GM18861 (cell line): ENCODE results near the gene HOXC6.

Experiments used
- ATAC-seq: cut with Tn5 transposase; IDR thresholded peaks from one replicate; pipeline ENCODE4 v1.9.1; 2021; ENCODE audit not compliant: unreplicated experiment

HOXC6 gene

GRCh38 chr12:54025499-54026405 lies 2.5 kb upstream of the HOXC6 start:
- no peak for ATAC-seq

GRCh38 chr12:54026640-54027441 lies 1.4 kb upstream of the HOXC6 start:
- no peak for ATAC-seq

DNA sequence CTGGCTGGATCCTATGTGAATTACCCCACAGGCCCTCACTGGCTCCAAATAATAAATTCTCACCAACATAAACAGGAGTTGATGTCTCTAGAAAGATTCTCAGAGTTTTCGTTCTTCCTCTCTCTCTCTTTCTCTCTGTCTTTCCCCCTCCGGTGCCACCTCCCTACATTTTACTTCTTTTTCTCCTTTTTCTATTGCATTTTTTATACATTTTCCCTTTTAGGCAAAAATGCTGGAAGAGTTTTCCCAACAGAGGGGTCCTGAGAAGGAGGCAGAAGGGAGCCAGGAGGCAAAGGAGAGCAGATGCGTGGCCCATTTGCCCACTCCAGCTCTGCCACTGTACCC lies 826 bp upstream of the HOXC6 start:
- no peak for ATAC-seq

- no peak for ATAC-seq
Measured at GRCh38 chr12:54029529-54030441, 1.5 kb downstream of the HOXC6 start.

DNA sequence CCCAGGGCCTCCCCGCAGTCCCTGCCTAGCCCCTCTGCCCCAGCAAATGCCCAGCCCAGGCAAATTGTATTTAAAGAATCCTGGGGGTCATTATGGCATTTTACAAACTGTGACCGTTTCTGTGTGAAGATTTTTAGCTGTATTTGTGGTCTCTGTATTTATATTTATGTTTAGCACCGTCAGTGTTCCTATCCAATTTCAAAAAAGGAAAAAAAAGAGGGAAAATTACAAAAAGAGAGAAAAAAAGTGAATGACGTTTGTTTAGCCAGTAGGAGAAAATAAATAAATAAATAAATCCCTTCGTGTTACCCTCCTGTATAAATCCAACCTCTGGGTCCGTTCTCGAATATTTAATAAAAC lies 2.2 kb downstream of the HOXC6 start:
- no peak for ATAC-seq

DNA sequence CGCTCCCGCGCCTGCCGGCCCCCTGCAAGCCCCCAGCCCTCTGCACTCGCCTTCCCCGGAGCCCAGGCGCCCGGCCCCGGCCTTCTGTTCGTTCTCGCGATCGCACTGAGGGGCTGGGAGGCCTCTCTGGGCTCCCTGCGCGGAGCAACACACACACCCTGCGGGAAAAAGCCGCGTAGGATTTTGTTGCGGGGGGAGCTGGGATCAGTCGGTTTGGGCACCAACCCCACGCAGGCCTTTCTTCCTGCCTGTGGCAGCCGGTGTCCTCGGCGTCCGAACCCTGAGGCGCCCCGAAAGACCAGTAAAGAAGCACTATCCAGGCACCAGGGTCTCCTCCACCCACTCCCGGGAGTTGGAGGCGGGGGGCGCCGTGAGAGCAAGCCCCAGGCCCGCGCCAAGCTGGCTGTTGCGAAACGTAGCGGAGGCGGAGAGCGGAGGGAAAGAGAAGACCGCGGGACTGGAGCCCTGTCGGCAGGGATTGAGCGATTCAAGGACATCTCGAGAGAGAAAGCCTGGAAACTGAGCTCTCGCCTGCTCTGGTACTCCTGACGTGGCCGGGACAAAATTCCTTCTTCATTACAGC lies 2.7 kb downstream of the HOXC6 start:
- ATAC-seq = no peak

DNA sequence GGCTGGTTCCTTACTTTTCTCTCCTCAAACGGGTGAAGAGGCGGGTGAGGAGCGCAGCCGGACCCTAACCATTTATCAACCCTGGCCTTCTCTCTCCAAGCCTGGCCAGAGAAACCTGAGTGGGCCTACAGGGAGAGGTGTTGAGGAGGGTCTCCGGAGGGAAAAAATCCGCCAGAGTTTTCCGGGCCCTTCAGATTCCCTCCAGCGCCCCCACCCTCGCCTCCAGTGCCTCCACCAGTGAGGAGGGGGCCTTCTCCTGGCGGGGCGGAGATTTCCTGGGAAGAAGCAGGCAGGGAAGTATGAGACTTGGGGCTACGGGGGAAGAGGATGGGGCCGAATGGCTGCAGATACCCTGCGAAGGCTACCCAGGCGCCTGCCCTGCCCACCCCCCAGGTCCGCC lies 3.2 kb downstream of the HOXC6 start:
- no peak for ATAC-seq

DNA sequence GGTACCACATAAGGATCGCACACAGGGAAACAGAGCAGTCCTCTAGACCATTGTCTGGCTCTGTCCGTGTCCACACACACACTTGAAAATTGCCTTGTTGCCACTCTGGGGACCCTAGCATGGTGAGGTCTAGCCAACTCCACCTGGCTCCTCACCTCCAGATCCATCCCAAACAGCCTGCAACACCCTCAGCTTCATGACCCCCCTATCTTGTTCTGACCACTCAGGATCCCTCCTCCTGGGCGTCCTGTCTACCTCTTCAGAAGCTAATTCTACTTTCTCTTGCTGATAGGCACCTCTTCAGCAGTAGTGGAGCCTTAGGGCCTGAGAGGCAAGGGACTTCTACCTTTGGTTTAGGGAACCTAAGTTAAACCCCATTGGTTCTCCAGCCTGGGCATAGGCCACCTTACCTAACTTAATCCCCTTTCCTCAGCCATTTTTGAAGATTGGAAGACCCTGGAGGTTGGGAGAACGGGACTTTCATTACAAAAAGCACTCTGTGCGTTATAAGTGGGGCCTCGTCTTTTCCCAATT lies 3.9 kb downstream of the HOXC6 start:
- ATAC-seq = no peak

- no peak for ATAC-seq
Measured at GRCh38 chr12:54032627-54033100, 4.4 kb downstream of the HOXC6 start, which contains the start of gene HOXC5. TSS of gene HOXC5 (plus strand) at chr12:54033050. CDS start at chr12:54033123, 73 bp downstream.

- no peak for ATAC-seq
Measured at GRCh38 chr12:54033106-54033979, 5.1 kb downstream of the HOXC6 start.

GRCh38 chr12:54033980-54034784 lies 5.9 kb downstream of the HOXC6 start:
- ATAC-seq = no peak

- ATAC-seq = no peak
Measured at GRCh38 chr12:54034785-54035310, 6.6 kb downstream of the HOXC6 start.

- no peak for ATAC-seq
Measured at GRCh38 chr12:54035568-54036264, 7.5 kb downstream of the HOXC6 start.

DNA sequence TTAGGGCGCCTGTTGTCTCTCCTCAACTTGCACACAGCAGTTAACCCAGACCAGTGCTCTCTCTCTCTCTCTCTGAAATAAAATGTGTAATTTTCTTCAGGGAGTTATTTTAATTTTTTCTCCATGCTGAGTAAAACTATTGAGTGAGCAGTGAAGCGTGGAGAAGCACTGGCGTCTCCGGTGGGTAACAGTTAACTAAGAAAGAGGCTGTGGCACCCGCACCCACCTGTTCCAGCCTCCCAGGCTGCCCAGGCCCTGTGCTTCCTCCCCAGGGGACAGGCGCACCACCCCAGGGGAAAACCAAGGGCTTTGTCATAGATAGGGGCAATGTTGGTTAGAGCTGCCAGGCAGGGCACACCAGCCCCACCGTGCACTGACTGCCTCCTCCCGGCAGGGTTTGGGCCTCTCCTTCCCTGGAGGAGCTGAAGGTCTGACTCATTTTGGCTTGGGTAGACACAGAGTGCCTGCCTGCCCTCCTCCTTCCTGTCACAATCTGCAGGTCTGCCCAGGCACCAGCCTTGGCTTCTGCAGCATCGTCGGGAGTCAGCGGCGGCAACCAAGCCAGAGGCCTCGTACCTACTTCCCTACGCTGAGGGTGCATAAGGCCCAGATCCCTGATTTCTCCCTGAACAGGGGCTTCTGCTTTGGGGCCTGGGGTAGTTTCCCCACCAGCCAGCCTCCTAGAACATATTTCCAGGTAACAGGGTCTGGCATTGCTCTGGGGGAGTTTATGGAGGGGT lies 8.6 kb downstream of the HOXC6 start:
- ATAC-seq = peak; percentile 57

GRCh38 chr12:54037360-54038283 lies 9.4 kb downstream of the HOXC6 start:
- ATAC-seq = no peak

DNA sequence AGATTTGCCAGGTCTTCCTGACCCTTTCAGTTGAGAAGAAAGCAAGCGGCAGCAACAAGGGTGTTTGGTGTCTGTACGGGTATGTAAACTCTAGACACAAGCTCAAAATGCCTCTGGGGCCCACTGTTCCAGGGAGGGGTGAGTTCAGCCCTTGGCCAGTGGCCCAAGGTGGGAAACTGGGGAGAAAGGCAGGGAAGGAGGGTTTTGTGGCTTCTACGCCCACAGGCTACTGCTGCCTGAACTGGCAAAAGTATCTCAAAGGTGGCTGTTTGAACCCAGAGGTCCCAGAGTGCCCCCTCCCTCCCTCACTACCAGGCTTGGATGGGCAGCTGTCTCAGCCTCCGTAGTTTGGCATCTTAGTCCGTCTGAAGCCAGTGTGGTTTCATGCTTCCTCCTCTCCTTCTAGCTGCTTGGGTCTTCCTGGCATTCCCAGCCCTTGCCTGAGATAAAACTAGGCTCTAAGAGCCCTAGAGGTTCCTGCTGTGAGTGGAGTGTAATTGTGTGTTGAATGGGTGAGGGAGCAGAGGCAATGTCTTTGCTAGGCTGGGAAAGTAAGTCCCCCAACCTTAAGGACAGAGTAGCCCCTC lies 10.1 kb downstream of the HOXC6 start:
- no peak for ATAC-seq
